PC-3 (cell line): ENCODE measurements around the gene MAPK8IP1. TPM values are rescaled to one million over a fixed set of nuclear protein-coding genes. Genes with fewer than 3 reads are reported as not detected.
"Not testable (repeated sequence)": the region's sequence is repeated elsewhere in the genome, so short reads cannot be mapped to it uniquely, and the experiment has no call there.

ENCODE experiments used
- ATAC-seq: fragments of 200-7000 bp; cut with Tn5 transposase; 2 replicates; pipeline ENCODE4 v1.9.1; 2020; ENCODE audit warnings: mild to moderate bottlenecking, moderate library complexity
- BruUV-seq: library from RNA; stranded (reverse); fragments of 400-500 nt; replicated peaks from 2 replicates; lab custom pipeline; 2021; lab: Mats Ljungman, UMichigan
- CTCF ChIA-PET: fragments of 300-600 bp; sonication (Branson Sonifier 250); formaldehyde crosslinking; loops from one replicate; lab custom pipeline; 2022; ENCODE audit warnings: antibody characterized with exemption; lab: Charles Lee
- POLR2A ChIA-PET: fragments of 300-600 bp; sonication (Branson Sonifier 250); formaldehyde crosslinking; loops from one replicate; lab custom pipeline; 2022; ENCODE audit warnings: antibody characterized with exemption; ENCODE audit not compliant: unreplicated experiment; lab: Charles Lee
- DNase-seq: peaks from one replicate; pipeline ENCODE4 v3.0.0-alpha.2; 2015
- H2AFZ ChIP-seq: fragments of 300-600 bp; sonication (generic); 2 replicates; pipeline ENCODE4 v1.6.0; 2016; ENCODE audit warnings: antibody characterized with exemption, low read length
- H3F3A ChIP-seq: fragments of 300-600 bp; sonication (generic); one replicate; pipeline ENCODE4 v1.6.0; 2017; ENCODE audit warnings: antibody characterized with exemption, low read length, control low read depth, mild to moderate bottlenecking; ENCODE audit not compliant: unreplicated experiment
- H3K27ac ChIP-seq: fragments of 300-600 bp; sonication (generic); 2 replicates; pipeline ENCODE4 v1.5.1; 2016; ENCODE audit warnings: mild to moderate bottlenecking, low read length
- H3K27me3 ChIP-seq: fragments of 300-600 bp; sonication (generic); 2 replicates; pipeline ENCODE4 v1.6.1; 2016; ENCODE audit warnings: low read length, mixed read lengths
- H3K36me3 ChIP-seq: fragments of 300-600 bp; sonication (generic); 2 replicates; pipeline ENCODE4 v1.6.1; 2016; ENCODE audit warnings: low read depth, mixed run types, low read length, mixed read lengths
- H3K4me1 ChIP-seq: fragments of 300-600 bp; sonication (generic); 2 replicates; pipeline ENCODE4 v1.5.1; 2016; ENCODE audit warnings: low read length; ENCODE audit not compliant: insufficient read depth
- H3K4me2 ChIP-seq: fragments of 300-600 bp; sonication (generic); 2 replicates; pipeline ENCODE4 v1.6.0; 2016; ENCODE audit warnings: low read length
- H3K4me3 ChIP-seq: fragments of 300-600 bp; sonication (generic); 2 replicates; pipeline ENCODE4 v1.5.1; 2016; ENCODE audit warnings: mild to moderate bottlenecking, low read length, mixed read lengths
- H3K79me2 ChIP-seq: fragments of 300-600 bp; sonication (generic); 2 replicates; pipeline ENCODE4 v1.6.1; 2017; ENCODE audit warnings: low read length, mixed read lengths
- H3K9ac ChIP-seq: fragments of 300-600 bp; sonication (generic); 2 replicates; pipeline ENCODE4 v1.6.0; 2016; ENCODE audit warnings: mild to moderate bottlenecking, low read length
- H3K9me2 ChIP-seq: fragments of 300-600 bp; sonication (generic); replicated peaks from 2 replicates; pipeline ENCODE4 v1.6.1; 2016; ENCODE audit warnings: mixed run types, low read length, mixed read lengths
- H3K9me3 ChIP-seq: fragments of 300-600 bp; sonication (generic); 2 replicates; pipeline ENCODE4 v1.6.1; 2016; ENCODE audit warnings: low read length, mixed read lengths
- H4K20me1 ChIP-seq: fragments of 300-600 bp; sonication (generic); 2 replicates; pipeline ENCODE4 v1.6.1; 2016; ENCODE audit warnings: low read length, mixed read lengths
- EZH2 ChIP-seq: fragments of 300-600 bp; sonication (generic); IDR thresholded peaks from one replicate; pipeline ENCODE4 v1.6.1; 2017; ENCODE audit warnings: antibody characterized with exemption, mild to moderate bottlenecking, low read length; ENCODE audit not compliant: unreplicated experiment
- EZH2phosphoT487 ChIP-seq: fragments of 300-600 bp; sonication (generic); IDR thresholded peaks from 2 replicates; pipeline ENCODE4 v1.6.1; 2018; ENCODE audit warnings: mild to moderate bottlenecking, antibody characterized with exemption, low read length, borderline replicate concordance
- intact Hi-C: fragments of 100-400 bp; cut with micrococcal nuclease; formaldehyde crosslinking; loops from 2 replicates; pipeline ENCODE4 v1.9.0; 2023
- total RNA-seq: library from RNA; depleted of rRNA; stranded (reverse); fragments of >200 nt; gene quantifications from 2 replicates; pipeline ENCODE4 v1.2.3, GENCODE V29; 2014
- TF ChIP-seq, protein P1 (sequence below): fragments of 300-600 bp; sonication (generic); conservative IDR thresholded peaks from 2 replicates; pipeline ENCODE4 v1.5.1; 2017; ENCODE audit warnings: antibody characterized with exemption, low read depth, mild to moderate bottlenecking, low read length

The MAPK8IP1 gene
- total RNA-seq, 1 experiment from 2014 or later, result 7.1 TPM

DNA sequence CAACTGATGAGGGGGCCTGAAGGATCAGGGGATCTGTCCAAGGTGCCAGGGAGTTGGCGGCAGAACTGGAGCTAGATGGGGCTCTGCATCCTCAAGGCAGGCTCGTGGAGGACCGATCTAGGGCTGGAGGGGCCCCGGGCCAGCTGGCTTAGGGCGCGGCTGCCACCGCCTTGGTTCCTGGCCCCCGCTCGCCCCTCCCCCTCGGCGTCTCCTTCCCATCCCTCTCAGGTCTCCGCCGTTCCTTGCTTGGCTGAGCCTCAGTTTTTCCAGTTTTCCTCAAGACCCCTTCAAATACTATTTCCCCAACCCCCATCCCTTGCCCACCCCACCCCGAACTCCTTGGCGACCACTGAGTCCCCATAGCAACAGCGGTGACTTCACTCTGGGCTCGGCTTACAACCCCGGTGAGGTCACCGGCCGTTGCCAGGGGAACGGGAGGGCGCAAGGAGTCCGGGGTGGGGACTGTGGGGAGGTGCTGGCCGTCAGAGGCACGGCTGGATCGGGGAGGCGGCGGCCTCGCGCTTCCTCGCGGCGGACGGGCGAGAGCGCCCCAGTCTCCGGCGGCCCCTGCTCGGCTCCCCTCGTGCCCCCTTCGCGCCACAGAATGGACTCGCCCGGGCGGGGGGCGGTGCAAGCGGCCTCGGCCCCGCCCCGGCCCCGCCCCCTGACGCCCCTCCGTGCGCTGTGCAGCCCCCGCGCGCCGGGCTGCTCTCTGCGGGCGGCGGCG, 14.2 kb downstream of the MAPK8IP1 start:
- H3K36me3 ChIP-seq, result no peaks in the 10 kb centered on the region
- POLR2A ChIA-PET, result no interaction called here
- intact Hi-C loops, result no loop called here
- H3K4me1 ChIP-seq, result 0 out of 2 replicates have a peak, but pooled peaks cover 7% of the 10 kb centered on the region
- no peak overlapping the region for H3K27ac ChIP-seq
- TF ChIP-seq EZH2phosphoT487, result no peak
- TF ChIP-seq, protein P1, sequence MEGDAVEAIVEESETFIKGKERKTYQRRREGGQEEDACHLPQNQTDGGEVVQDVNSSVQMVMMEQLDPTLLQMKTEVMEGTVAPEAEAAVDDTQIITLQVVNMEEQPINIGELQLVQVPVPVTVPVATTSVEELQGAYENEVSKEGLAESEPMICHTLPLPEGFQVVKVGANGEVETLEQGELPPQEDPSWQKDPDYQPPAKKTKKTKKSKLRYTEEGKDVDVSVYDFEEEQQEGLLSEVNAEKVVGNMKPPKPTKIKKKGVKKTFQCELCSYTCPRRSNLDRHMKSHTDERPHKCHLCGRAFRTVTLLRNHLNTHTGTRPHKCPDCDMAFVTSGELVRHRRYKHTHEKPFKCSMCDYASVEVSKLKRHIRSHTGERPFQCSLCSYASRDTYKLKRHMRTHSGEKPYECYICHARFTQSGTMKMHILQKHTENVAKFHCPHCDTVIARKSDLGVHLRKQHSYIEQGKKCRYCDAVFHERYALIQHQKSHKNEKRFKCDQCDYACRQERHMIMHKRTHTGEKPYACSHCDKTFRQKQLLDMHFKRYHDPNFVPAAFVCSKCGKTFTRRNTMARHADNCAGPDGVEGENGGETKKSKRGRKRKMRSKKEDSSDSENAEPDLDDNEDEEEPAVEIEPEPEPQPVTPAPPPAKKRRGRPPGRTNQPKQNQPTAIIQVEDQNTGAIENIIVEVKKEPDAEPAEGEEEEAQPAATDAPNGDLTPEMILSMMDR, result no peak
- no peaks in the 10 kb centered on the region for H3F3A ChIP-seq
- H3K79me2 ChIP-seq, result no peaks in the 10 kb centered on the region
- peak overlapping the region; percentile 61 for H3K9ac ChIP-seq
- CTCF ChIA-PET, result no interaction called here
- no peaks in the 10 kb centered on the region for H4K20me1 ChIP-seq
- BruUV-seq, result no TSS peak
- ATAC-seq (peak; percentile 79), DNase-seq (peak; percentile 64)
- H3K4me2 ChIP-seq, result peak overlapping the region; percentile 89
- H3K9me3 ChIP-seq, result no peaks in the 10 kb centered on the region
- H3K27me3 ChIP-seq, result no peaks in the 10 kb centered on the region
- peak overlapping the region; percentile 71 for H2AFZ ChIP-seq
- no peaks in the 10 kb centered on the region for H3K9me2 ChIP-seq
- H3K4me3 ChIP-seq, result peak overlapping the region; percentile 66

DNA sequence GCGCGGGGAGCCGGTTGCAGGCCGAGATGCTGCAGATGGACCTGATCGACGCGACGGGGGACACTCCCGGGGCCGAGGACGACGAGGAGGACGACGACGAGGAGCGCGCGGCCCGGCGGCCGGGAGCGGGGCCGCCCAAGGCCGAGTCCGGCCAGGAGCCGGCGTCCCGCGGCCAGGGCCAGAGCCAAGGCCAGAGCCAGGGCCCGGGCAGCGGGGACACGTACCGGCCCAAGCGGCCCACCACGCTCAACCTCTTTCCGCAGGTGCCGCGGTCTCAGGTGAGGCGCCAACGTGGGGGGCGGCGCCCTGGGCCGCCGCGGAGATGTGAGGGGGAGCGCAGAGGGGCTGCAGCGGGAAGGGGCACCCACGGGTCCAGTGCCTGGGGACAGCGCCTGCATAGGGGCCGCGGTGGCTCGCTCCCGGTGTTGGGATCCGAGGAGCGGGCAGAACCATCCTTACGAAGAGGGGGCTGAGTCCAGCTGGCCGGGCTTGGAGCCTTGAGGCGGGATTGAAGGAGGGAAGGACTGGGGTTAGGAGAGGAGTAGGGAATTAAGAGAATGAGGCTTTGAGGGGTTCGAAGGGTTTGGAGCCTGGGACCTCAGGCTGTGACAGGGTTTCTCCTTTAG, 14.8 kb downstream of the MAPK8IP1 start:
- CTCF ChIA-PET, intact Hi-C loops: not testable (repeated sequence)
- peak overlapping the region; percentile 15; the same call in 1 of the 2 replicates for H3K9ac ChIP-seq

DNA sequence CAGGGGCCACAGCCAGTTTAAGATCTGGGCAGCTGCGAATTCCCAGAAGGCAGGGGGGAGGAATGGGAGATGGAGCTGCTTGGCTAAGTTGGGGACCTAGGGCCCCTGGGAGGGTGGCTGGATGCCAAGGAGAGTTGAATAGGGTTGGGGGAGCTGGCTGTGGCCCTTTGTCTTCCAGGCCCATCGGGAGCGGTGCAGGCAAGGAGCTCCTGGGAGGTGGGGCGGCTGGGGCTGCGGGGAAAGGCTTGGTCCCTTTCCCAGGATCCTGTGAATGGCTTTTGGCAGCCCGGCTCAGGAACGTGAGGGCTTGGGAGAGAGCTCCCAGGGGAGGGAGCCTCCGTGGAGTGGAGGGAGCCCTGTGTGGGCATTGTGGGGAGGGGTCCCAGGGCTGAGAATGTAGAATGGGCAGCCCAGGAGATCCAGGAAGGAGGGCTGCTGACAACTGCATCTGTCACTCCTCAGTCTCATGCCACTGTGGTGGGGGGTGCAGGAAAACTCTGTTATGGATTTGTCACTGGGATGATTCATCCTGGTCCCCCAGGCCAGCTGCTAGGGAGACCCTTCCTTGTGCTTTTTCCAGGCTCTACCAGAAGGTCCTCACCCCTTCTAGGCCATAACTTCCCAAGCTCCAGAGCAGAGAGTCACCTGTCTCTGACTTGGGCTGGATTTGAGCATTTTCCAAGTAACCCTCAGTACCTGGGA, 15.6 kb downstream of the MAPK8IP1 start:
- TF ChIP-seq EZH2phosphoT487 (no peak), EZH2 (no peak)
- TF ChIP-seq, protein P1, result no peak
- ATAC-seq, result no peak
- Histone ChIP-seq H3K79me2 (no peaks in the 10 kb centered on the region), H3K4me3 (peak overlapping the region; percentile 66), H3K4me2 (peak overlapping the region; percentile 89), H2AFZ (no peak overlapping the region), H4K20me1 (no peaks in the 10 kb centered on the region), H3K9me3 (no peaks in the 10 kb centered on the region), H3K9ac (no peak overlapping the region), H3K9me2 (no peaks in the 10 kb centered on the region), H3K27ac (no peak overlapping the region), H3K4me1 (0 out of 2 replicates have a peak, but pooled peaks cover 7% of the 10 kb centered on the region), H3F3A (no peaks in the 10 kb centered on the region), H3K27me3 (no peaks in the 10 kb centered on the region), H3K36me3 (no peaks in the 10 kb centered on the region)
- no peak for DNase-seq
- CTCF ChIA-PET, result no interaction called here
- intact Hi-C loops, result no loop called here
- BruUV-seq, result no TSS peak
- POLR2A ChIA-PET, result no interaction called here

More for the DNA sequence above, 14.8 kb downstream of the MAPK8IP1 start:
- H3K27ac ChIP-seq, H3F3A ChIP-seq, BruUV-seq, H4K20me1 ChIP-seq, POLR2A ChIA-PET, H3K79me2 ChIP-seq, H3K9me3 ChIP-seq, DNase-seq, H3K36me3 ChIP-seq, H3K9me2 ChIP-seq, H3K27me3 ChIP-seq, H3K4me1 ChIP-seq: not testable (repeated sequence)
- peak; percentile 42 for ATAC-seq
- Histone ChIP-seq H2AFZ (0 out of 2 replicates have a peak overlapping the region, but pooled peaks have one; percentile 48), H3K4me3 (peak overlapping the region; percentile 66), H3K4me2 (peak overlapping the region; percentile 89)
